ENCODE measurements around the gene SPOCK1.

GRCh38 chr5:137342764-137343163 lies 156.4 kb downstream of the SPOCK1 start:
- no peak for TF ChIP-seq CTCF (conservative IDR thresholded peaks at IDR 0.05 in 1 of 2, IDR thresholded peaks at IDR 0.05 in 1 of 2; ENCODE audit: extremely low read depth in 1 of 2, insufficient read depth in 1 of 2, low read depth in 1 of 2, low read length in 2 of 2)
- TF ChIP-seq EZH2 (IDR thresholded peaks at IDR 0.05; ENCODE audit: borderline replicate concordance, low read length) = no peak
